SH-SY5Y (cell line): ENCODE measurements around the gene TSPAN5.

Experiments used
- GATA2 ChIP-seq: IDR thresholded peaks from 2 replicates; pipeline ENCODE4 v1.6.1; 2011; ENCODE audit warnings: mild to moderate bottlenecking, low read depth, low read length
- GATA3 ChIP-seq: IDR thresholded peaks from 2 replicates; pipeline ENCODE4 v1.6.1; 2011; ENCODE audit warnings: low read depth, mild to moderate bottlenecking, low read length, moderate library complexity

DNA sequence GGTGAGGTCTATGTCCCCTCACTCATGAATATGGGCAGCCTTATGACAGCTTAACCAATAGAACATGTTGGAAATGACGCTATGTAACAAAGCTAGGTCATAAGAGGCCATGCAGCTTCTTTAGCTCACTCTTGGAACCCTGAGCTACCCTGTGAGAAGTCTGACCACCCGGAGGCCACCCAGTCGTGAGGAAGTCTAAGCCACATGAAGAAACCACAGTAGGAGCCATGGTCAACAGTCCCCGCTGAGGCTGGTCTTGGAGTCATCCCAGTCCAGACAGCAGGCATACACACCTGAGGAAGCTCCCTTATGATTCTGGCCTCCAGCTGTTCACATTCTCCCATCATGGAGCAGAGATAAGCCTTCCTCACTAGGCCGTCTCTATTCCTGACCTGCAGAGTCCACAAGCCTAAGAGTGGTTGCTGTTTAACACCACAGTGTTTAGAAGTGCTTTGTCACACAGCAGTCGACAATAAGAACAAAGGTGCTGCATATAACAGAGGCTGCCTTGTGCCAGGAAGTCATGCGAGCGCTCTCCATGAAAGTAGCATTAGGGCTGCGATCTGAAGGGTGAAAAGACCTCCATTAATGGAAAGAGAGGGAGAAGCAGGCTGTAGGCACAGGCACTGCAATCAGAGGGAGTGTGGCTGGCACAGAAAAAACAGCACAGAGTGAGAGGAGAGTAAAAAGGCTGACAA lies 38.2 kb downstream of the TSPAN5 start:
- TF ChIP-seq GATA3 (no peak), GATA2 (no peak)
